Stimulated activated CD8-positive, alpha-beta memory T cell treated with anti-CD3 and anti-CD28 coated beads, Interleukin-12 subunit alpha, Interleukin-12 subunit beta, amount 100 ng/mL, for 24 hours (primary cell): Measurements from ENCODE around the gene SUMO4.

ENCODE experiments used
- DNase-seq: peaks from one replicate; pipeline ENCODE4 v3.0.0-alpha.2; 2020; ENCODE audit errors: extremely low read depth

The SUMO4 gene

GRCh38 chr6:149400050-149400449 is at the start of gene SUMO4:
Gene SUMO4 (plus strand): TSS chr6:149400262. CDS start chr6:149400392, 130 bp downstream.
- DNase-seq, result no peak

- no peak for DNase-seq
Observed at GRCh38 chr6:149354009-149354408, 46.1 kb upstream of the SUMO4 start.

- no peak for DNase-seq
Observed at GRCh38 chr6:149356081-149356750, 43.8 kb upstream of the SUMO4 start.

- DNase-seq, result no peak
Observed at GRCh38 chr6:149357726-149358538, 42.1 kb upstream of the SUMO4 start.

- no peak for DNase-seq
Observed at GRCh38 chr6:149359440-149359839, 40.6 kb upstream of the SUMO4 start.

GRCh38 chr6:149360536-149360935 is 39.5 kb upstream of the SUMO4 start:
- no peak for DNase-seq

- DNase-seq, result no peak
Observed at GRCh38 chr6:149362289-149362688, 37.8 kb upstream of the SUMO4 start.

GRCh38 chr6:149363154-149363553 is 36.9 kb upstream of the SUMO4 start:
- no peak for DNase-seq

- DNase-seq, result no peak
Observed at GRCh38 chr6:149364557-149364956, 35.5 kb upstream of the SUMO4 start.

- no peak for DNase-seq
Observed at GRCh38 chr6:149365197-149365596, 34.9 kb upstream of the SUMO4 start.

GRCh38 chr6:149366267-149366921 is 33.7 kb upstream of the SUMO4 start:
- DNase-seq, result no peak

GRCh38 chr6:149368065-149368464 is 32.0 kb upstream of the SUMO4 start:
- DNase-seq, result no peak

- no peak for DNase-seq
Observed at GRCh38 chr6:149371154-149371553, 28.9 kb upstream of the SUMO4 start.

GRCh38 chr6:149372062-149372461 is 28.0 kb upstream of the SUMO4 start:
- no peak for DNase-seq

- no peak for DNase-seq
Observed at GRCh38 chr6:149373511-149373910, 26.6 kb upstream of the SUMO4 start.

GRCh38 chr6:149379977-149380376 is 20.1 kb upstream of the SUMO4 start:
- DNase-seq, result no peak

GRCh38 chr6:149380523-149380922 is 19.5 kb upstream of the SUMO4 start:
- no peak for DNase-seq

GRCh38 chr6:149383371-149383770 is 16.7 kb upstream of the SUMO4 start:
- no peak for DNase-seq

- DNase-seq, result no peak
Observed at GRCh38 chr6:149384464-149384863, 15.6 kb upstream of the SUMO4 start.

GRCh38 chr6:149385998-149386646 is 13.9 kb upstream of the SUMO4 start:
- no peak for DNase-seq

GRCh38 chr6:149387779-149388512 is 12.1 kb upstream of the SUMO4 start:
- no peak for DNase-seq
